GM18526 (cell line): ENCODE measurements around the gene MAPK4.

ENCODE experiments used
- POLR2A ChIP-seq: IDR thresholded peaks from 3 replicates; pipeline ENCODE4 v1.6.1; 2011; ENCODE audit not compliant: insufficient read length; ENCODE audit errors: extremely low read depth

MAPK4 gene

GRCh38 chr18:50638016-50638883, 78.4 kb downstream of the MAPK4 start:
- no peak for TF ChIP-seq POLR2A

GRCh38 chr18:50638884-50639420, 79.1 kb downstream of the MAPK4 start:
- no peak for TF ChIP-seq POLR2A

- TF ChIP-seq POLR2A = no peak
Measured at GRCh38 chr18:50639711-50640110, 79.8 kb downstream of the MAPK4 start.

- TF ChIP-seq POLR2A = no peak
Measured at GRCh38 chr18:50642439-50642838, 82.6 kb downstream of the MAPK4 start.

DNA sequence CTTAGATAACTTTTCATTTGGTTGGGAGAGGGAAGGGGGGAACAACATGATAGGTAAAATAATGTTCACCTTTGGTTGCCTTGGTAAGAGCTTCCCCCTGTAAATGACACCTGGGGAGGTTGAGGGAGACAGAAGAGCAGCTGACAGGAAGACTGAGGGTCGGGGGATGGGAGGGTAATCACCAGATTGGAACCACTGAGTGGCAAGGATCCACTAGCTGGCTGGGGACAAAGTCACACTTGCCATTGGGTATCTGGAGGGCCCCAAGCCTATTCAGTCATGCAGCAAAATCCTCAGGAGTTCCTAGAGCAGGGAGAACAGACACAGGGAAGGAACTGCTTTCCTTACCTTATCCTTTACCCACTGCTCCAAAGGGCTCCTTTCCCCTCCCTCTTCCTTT, 84.3 kb downstream of the MAPK4 start:
- TF ChIP-seq POLR2A = no peak

GRCh38 chr18:50644807-50645206, 84.9 kb downstream of the MAPK4 start:
- TF ChIP-seq POLR2A = no peak

GRCh38 chr18:50647237-50647636, 87.3 kb downstream of the MAPK4 start:
- no peak for TF ChIP-seq POLR2A

DNA sequence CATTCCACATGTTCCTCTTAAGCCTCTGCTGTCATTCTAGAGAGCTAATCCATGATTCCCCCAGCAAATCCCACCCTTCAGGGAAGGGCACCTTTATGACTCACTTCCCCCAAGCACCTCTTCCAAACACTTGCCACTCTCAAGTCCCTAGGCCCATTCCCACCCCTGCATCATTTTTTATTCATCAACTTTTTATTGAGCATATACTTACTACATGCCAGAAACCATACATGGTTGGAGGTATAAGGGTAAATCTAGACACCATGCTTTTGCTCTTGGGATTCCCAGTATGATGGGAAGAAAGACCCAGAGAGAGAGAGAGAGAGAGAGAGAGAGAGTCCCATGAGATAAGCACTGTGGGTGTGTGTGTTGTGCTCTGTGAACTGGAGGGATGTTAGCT, 87.9 kb downstream of the MAPK4 start:
- no peak for TF ChIP-seq POLR2A

DNA sequence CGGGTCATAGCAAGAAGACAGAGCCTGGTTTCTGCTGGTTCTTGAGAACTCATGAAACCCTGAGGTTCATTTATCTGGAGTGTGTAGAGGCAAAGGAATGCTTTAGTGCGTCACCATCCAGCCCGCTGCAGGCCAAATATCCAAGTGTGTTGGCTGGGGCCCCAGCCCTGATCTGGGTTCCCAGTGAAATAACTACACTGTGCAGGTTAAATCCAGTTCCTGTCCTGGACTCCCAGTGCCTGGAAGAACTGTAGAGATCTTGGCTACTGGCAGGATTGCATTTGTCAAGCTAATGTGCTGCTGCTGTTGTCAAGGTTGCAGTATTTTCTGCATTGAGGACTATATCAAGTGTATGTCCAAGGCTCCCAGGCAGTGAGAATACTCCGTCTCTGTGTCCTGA, 89.9 kb downstream of the MAPK4 start:
- TF ChIP-seq POLR2A = no peak

DNA sequence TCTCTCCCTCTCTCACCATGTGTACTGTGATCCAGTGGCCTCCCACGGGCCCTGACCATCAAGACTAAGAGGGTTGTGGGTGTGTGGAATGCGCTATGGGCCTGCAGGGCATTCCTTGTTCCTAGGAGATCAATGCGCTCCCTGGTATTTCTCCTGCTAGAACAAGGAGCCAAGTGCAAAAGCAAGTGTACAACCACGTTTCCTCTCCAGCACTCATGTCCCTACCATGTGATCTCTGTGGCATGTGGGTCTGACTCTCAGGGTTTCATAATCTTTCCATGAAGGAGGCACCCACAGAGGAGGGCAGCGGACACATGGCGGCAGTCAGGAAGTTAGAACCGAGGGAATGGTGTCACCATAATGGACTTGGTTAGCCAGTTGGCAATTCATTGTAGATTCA, 91.4 kb downstream of the MAPK4 start:
- no peak for TF ChIP-seq POLR2A

GRCh38 chr18:50653402-50654093, 93.7 kb downstream of the MAPK4 start:
- no peak for TF ChIP-seq POLR2A

- TF ChIP-seq POLR2A = no peak
Measured at GRCh38 chr18:50654211-50654610, 94.3 kb downstream of the MAPK4 start.

DNA sequence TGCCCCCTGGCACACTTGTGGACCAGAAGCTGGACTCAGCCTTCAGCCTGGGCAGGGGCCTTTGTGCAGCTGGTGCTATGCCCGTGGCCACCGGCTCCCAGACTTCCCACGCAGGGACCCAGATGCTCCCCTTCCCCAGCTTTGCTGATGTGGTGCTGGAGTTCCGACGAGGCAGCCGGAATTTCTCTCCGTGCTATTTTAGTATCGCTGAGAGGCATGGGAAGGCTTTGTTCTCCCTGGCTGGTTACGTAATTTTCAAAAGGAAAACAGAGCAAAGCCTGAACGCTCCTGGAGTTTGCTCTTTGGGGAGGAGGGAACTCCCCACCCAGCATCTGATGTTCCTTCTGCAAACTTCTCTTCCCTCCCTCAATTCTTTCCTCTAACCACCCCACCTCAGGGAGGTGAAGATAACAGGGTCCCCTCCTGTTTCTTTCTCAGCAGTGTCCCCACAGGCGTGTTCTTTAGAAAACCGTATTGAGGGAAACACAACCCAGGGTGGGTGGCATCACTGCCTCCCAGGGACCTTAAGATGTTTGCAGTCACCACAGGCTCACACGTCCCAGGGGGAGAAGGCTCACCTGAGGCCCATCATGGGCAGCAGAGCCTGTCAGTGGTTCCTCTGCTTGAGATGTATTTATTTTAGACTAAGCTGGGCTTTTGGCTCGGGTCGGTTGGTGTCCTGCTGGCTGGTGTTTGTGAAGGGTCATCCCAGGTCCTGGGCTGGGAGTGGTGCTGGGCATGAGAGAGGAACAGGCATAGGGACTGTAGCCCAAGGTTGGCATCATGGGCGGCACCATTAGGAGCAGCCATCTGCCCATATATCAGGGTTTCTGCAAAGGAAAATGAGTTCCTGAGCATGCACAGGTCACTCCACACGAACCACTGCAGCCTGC, 95.0 kb downstream of the MAPK4 start:
- no peak for TF ChIP-seq POLR2A

- TF ChIP-seq POLR2A = no peak
Measured at GRCh38 chr18:50656396-50656795, 96.5 kb downstream of the MAPK4 start.

- no peak for TF ChIP-seq POLR2A
Measured at GRCh38 chr18:50656841-50657470, 97.1 kb downstream of the MAPK4 start.
